Transverse colon (tissue), 4 donors: ENCODE data around the gene INCENP.

Source experiments
- POLR2A ChIP-seq: fragments of 450-650 bp; IDR thresholded peaks from one replicate; pipeline ENCODE4 v1.6.1; 2016; ENCODE audit warnings: antibody characterized with exemption, mild to moderate bottlenecking, moderate library complexity
- POLR2AphosphoS5 ChIP-seq, 3 donors: sonication (generic); formaldehyde crosslinking; IDR thresholded peaks; one replicate each; pipeline ENCODE4 v1.6.1; 2016; ENCODE audit warnings: antibody characterized with exemption in 3 of 3
- TF ChIP-seq, protein P1 (sequence below), 5 experiments: fragments of 200-600 bp in 3 of 5; fragments of 450-650 bp in 2 of 5; sonication (generic) in 3 of 5; IDR thresholded peaks; 1 replicate in 2 of 5; 2 replicates in 3 of 5; pipeline ENCODE4 v1.5.1; 2016 to 2017; ENCODE audit warnings: antibody characterized with exemption in 5 of 5, inconsistent platforms in 3 of 5, mild to moderate bottlenecking in 2 of 5, moderate library complexity in 1 of 5

GRCh38 chr11:62179995-62180394 lies 56.2 kb downstream of the INCENP start:
- TF ChIP-seq, protein P1, sequence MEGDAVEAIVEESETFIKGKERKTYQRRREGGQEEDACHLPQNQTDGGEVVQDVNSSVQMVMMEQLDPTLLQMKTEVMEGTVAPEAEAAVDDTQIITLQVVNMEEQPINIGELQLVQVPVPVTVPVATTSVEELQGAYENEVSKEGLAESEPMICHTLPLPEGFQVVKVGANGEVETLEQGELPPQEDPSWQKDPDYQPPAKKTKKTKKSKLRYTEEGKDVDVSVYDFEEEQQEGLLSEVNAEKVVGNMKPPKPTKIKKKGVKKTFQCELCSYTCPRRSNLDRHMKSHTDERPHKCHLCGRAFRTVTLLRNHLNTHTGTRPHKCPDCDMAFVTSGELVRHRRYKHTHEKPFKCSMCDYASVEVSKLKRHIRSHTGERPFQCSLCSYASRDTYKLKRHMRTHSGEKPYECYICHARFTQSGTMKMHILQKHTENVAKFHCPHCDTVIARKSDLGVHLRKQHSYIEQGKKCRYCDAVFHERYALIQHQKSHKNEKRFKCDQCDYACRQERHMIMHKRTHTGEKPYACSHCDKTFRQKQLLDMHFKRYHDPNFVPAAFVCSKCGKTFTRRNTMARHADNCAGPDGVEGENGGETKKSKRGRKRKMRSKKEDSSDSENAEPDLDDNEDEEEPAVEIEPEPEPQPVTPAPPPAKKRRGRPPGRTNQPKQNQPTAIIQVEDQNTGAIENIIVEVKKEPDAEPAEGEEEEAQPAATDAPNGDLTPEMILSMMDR (IDR thresholded peaks at IDR 0.05), result no peak
- TF ChIP-seq POLR2AphosphoS5 (IDR thresholded peaks at IDR 0.05), result no peak
- TF ChIP-seq POLR2A, result no peak
